Neural progenitor cell (in vitro differentiated cells): Measurements from ENCODE around the gene TRPV2. TPM values are rescaled to one million over a fixed set of nuclear protein-coding genes. Genes with fewer than 3 reads are reported as not detected.

ENCODE experiments used
- DNase-seq: peaks from one replicate; pipeline ENCODE4 v3.0.0-alpha.2; 2016; ENCODE audit warnings: low spot score
- H2AFZ ChIP-seq: fragments of 200-600 bp; sonication (generic); replicated peaks from 2 replicates; pipeline ENCODE4 v1.6.1; 2016; ENCODE audit warnings: antibody characterized with exemption
- H3F3A ChIP-seq: fragments of 200-600 bp; sonication (generic); 2 replicates; pipeline ENCODE4 v1.6.1; 2016; ENCODE audit warnings: antibody characterized with exemption, low read depth
- H3K27ac ChIP-seq: fragments of 200-600 bp; sonication (generic); 2 replicates; pipeline ENCODE4 v1.5.1; 2016; ENCODE audit warnings: mild to moderate bottlenecking
- H3K27me3 ChIP-seq: fragments of 200-600 bp; sonication (generic); 2 replicates; pipeline ENCODE4 v1.6.1; 2016; ENCODE audit warnings: mild to moderate bottlenecking, moderate library complexity
- H3K36me3 ChIP-seq: fragments of 200-600 bp; sonication (generic); 2 replicates; pipeline ENCODE4 v1.5.1; 2016
- H3K4me1 ChIP-seq: fragments of 200-600 bp; sonication (generic); 2 replicates; pipeline ENCODE4 v1.6.1; 2016; ENCODE audit warnings: mixed run types
- H3K4me2 ChIP-seq: fragments of 200-600 bp; sonication (generic); 2 replicates; pipeline ENCODE4 v1.6.1; 2016
- H3K4me3 ChIP-seq: fragments of 200-600 bp; sonication (generic); 2 replicates; pipeline ENCODE4 v1.5.1; 2016
- H3K79me2 ChIP-seq: fragments of 200-600 bp; sonication (generic); 2 replicates; pipeline ENCODE4 v1.6.1; 2016; ENCODE audit warnings: low read depth
- H3K9ac ChIP-seq: fragments of 200-600 bp; sonication (generic); 2 replicates; pipeline ENCODE4 v1.6.1; 2016
- H3K9me3 ChIP-seq: fragments of 200-600 bp; sonication (generic); 2 replicates; pipeline ENCODE4 v1.5.1; 2016; ENCODE audit warnings: low read depth
- H4K20me1 ChIP-seq: fragments of 200-600 bp; sonication (generic); 2 replicates; pipeline ENCODE4 v1.6.1; 2016; ENCODE audit warnings: low read depth
- H3K27ac Mint-ChIP-seq: 3 replicates; pipeline ENCODE4 v1.8.0; 2021; ENCODE audit warnings: mixed read lengths
- H3K27me3 Mint-ChIP-seq: 2 replicates; pipeline ENCODE4 v1.8.0; 2022; ENCODE audit warnings: low read depth, mild to moderate bottlenecking, inconsistent platforms, moderate library complexity, mixed read lengths; ENCODE audit not compliant: insufficient read depth
- H3K36me3 Mint-ChIP-seq: 3 replicates; pipeline ENCODE4 v1.8.0; 2021; ENCODE audit warnings: mixed read lengths
- H3K4me1 Mint-ChIP-seq: 3 replicates; pipeline ENCODE4 v1.8.0; 2021; ENCODE audit warnings: mixed read lengths
- H3K4me3 Mint-ChIP-seq: 3 replicates; pipeline ENCODE4 v1.8.0; 2021; ENCODE audit warnings: mild to moderate bottlenecking, moderate library complexity, mixed read lengths
- H3K9me3 Mint-ChIP-seq: 3 replicates; pipeline ENCODE4 v1.8.0; 2020; ENCODE audit warnings: mixed read lengths
- EZH2 ChIP-seq: fragments of 200-600 bp; sonication (generic); IDR thresholded peaks from 2 replicates; pipeline ENCODE4 v1.6.1; 2017; ENCODE audit warnings: antibody characterized with exemption, mild to moderate bottlenecking, moderate library complexity
- EZH2phosphoT487 ChIP-seq: fragments of 200-600 bp; sonication (generic); IDR thresholded peaks from 2 replicates; pipeline ENCODE4 v1.6.1; 2017; ENCODE audit warnings: antibody characterized with exemption
- total RNA-seq: library from RNA; depleted of rRNA; stranded (reverse); fragments of >200 nt; gene quantifications from 2 replicates; pipeline ENCODE4 v1.2.3, GENCODE V29; 2015; ENCODE audit warnings: low replicate concordance
- TF ChIP-seq, protein P1 (sequence below): fragments of 200-600 bp; sonication (generic); IDR thresholded peaks from 2 replicates; pipeline ENCODE4 v1.5.1; 2017; ENCODE audit warnings: antibody characterized with exemption, mild to moderate bottlenecking

The TRPV2 gene
- total RNA-seq, 1 donor from 2014 or later, result 0.49 TPM

DNA sequence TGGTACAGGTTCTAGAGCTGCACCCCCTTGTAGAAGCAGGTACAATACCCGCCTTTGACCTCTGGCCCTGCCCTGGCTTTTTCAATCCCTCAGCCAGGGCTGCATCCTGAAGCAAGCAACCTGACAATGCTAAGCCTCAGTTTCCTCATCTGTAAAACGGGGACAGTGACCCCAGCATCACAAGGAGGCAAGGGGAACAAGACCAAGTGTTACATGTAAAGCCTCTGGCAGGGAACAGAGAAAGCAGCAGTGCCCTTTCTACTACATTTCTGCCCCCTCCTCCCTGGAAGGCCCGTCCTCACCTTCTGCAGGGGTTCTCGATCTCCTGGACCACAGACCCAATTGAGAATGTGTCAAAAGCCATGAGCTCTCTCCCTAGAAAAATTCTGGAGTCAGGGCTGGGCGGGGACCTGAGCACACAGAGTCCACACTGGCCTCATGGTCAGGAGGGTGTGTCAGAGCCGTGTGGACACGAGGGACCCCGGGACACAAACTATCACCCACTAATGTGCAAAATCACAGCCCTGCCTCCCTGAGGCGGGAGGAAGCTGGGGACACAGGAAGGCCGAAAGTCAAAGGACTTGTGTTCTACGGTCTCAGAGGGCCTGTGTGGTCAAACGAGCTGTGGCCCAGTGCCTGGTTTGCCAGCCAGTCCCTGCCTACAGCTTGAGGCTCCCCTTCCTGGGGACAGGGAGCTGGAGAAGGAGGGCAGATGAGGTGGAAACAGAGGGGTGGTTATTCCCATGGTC lies 49.1 kb downstream of the TRPV2 start:
- Mint-ChIP-seq H3K27me3 (peaks cover 2% of the 10 kb centered on the region), H3K4me3 (no peak overlapping the region), H3K4me1 (peaks cover 10% of the 10 kb centered on the region), H3K27ac (no peak overlapping the region), H3K36me3 (peaks cover 5% of the 10 kb centered on the region), H3K9me3 (no peaks in the 10 kb centered on the region)
- TF ChIP-seq EZH2phosphoT487, result no peak
- TF ChIP-seq, protein P1, sequence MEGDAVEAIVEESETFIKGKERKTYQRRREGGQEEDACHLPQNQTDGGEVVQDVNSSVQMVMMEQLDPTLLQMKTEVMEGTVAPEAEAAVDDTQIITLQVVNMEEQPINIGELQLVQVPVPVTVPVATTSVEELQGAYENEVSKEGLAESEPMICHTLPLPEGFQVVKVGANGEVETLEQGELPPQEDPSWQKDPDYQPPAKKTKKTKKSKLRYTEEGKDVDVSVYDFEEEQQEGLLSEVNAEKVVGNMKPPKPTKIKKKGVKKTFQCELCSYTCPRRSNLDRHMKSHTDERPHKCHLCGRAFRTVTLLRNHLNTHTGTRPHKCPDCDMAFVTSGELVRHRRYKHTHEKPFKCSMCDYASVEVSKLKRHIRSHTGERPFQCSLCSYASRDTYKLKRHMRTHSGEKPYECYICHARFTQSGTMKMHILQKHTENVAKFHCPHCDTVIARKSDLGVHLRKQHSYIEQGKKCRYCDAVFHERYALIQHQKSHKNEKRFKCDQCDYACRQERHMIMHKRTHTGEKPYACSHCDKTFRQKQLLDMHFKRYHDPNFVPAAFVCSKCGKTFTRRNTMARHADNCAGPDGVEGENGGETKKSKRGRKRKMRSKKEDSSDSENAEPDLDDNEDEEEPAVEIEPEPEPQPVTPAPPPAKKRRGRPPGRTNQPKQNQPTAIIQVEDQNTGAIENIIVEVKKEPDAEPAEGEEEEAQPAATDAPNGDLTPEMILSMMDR, result no peak
- no peak for TF ChIP-seq EZH2
- Histone ChIP-seq H3K9ac (no peak overlapping the region), H3K27ac (no peak overlapping the region), H3K36me3 (no peaks in the 10 kb centered on the region), H3K4me3 (no peak overlapping the region), H3K9me3 (no peaks in the 10 kb centered on the region), H3K27me3 (no peaks in the 10 kb centered on the region), H4K20me1 (peaks cover 16% of the 10 kb centered on the region), H3K4me2 (no peak overlapping the region), H3K4me1 (peaks cover 6% of the 10 kb centered on the region), H2AFZ (no peak overlapping the region), H3K79me2 (no peaks in the 10 kb centered on the region), H3F3A (no peaks in the 10 kb centered on the region)
- no peak for DNase-seq

DNA sequence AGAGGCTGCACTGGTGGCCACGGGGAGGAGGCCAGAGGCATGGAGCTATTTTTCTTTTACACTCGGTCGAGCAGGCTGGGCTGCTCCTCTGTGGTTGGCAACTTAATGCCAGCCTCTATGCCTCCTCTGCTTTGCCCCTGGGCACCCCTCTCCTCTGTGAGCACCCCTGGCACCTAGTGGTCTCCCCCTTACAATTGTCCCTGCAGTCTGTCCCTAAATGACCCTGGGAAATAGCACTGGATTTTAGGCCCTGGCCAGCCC lies 49.6 kb downstream of the TRPV2 start:
- TF ChIP-seq, protein P1, result no peak
- TF ChIP-seq EZH2, result no peak
- TF ChIP-seq EZH2phosphoT487, result no peak
- Mint-ChIP-seq H3K36me3 (peaks cover 5% of the 10 kb centered on the region), H3K4me1 (peaks cover 14% of the 10 kb centered on the region), H3K27ac (no peak overlapping the region), H3K9me3 (no peaks in the 10 kb centered on the region), H3K27me3 (peaks cover 2% of the 10 kb centered on the region), H3K4me3 (no peak overlapping the region)
- Histone ChIP-seq H3K36me3 (no peaks in the 10 kb centered on the region), H4K20me1 (peaks cover 14% of the 10 kb centered on the region), H3K27ac (no peak overlapping the region), H3K9ac (no peak overlapping the region), H2AFZ (no peak overlapping the region), H3K79me2 (no peaks in the 10 kb centered on the region), H3K27me3 (no peaks in the 10 kb centered on the region), H3F3A (no peaks in the 10 kb centered on the region), H3K4me2 (no peak overlapping the region), H3K4me1 (peaks cover 4% of the 10 kb centered on the region), H3K4me3 (no peak overlapping the region), H3K9me3 (no peaks in the 10 kb centered on the region)
- DNase-seq, result no peak

DNA sequence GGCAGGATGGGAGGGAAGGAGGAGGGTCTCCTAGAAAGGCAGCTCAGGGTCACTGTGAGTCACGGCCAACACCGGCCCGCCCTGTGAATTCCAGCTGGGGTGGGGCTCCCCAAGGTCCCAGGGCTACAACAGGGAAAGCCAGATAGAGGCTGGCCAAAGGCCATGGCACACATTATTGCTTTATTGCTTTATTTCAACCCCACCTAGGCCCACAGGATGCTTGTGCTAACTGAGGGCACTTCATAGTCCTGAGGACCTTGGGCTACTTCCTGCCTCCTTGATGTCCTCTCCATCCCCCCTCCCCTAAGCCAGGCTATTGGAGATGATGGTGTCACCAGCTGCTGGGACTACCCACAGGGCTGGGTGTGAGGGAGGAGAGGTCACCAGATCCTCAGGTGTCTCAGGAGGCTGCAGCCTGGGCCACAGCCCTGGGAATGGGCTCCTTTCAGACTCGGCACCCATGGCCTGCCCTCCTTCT lies 50.5 kb downstream of the TRPV2 start:
- Histone ChIP-seq H3F3A (no peaks in the 10 kb centered on the region), H3K36me3 (no peaks in the 10 kb centered on the region), H3K9me3 (no peaks in the 10 kb centered on the region), H2AFZ (no peak overlapping the region), H3K4me2 (no peak overlapping the region), H3K27ac (no peak overlapping the region), H3K4me1 (peaks cover 8% of the 10 kb centered on the region), H3K4me3 (no peak overlapping the region), H3K9ac (no peak overlapping the region), H4K20me1 (peaks cover 14% of the 10 kb centered on the region), H3K27me3 (no peaks in the 10 kb centered on the region), H3K79me2 (no peaks in the 10 kb centered on the region)
- Mint-ChIP-seq H3K36me3 (peaks cover 3% of the 10 kb centered on the region), H3K4me3 (no peak overlapping the region), H3K27ac (no peak overlapping the region), H3K27me3 (peaks cover 2% of the 10 kb centered on the region), H3K4me1 (peaks cover 21% of the 10 kb centered on the region), H3K9me3 (no peaks in the 10 kb centered on the region)
- TF ChIP-seq EZH2, result no peak
- TF ChIP-seq, protein P1, result no peak
- no peak for TF ChIP-seq EZH2phosphoT487
- no peak for DNase-seq
